GM18517 (cell line): ENCODE measurements around the gene URB1.
"Not testable (repeated sequence)": the region's sequence is repeated elsewhere in the genome, so short reads cannot be mapped to it uniquely, and the experiment has no call there.

Source experiments
- ATAC-seq: cut with Tn5 transposase; IDR thresholded peaks from one replicate; pipeline ENCODE4 v1.9.1; 2021; ENCODE audit warnings: mild to moderate bottlenecking, moderate library complexity; ENCODE audit not compliant: unreplicated experiment

The URB1 gene, protein sequence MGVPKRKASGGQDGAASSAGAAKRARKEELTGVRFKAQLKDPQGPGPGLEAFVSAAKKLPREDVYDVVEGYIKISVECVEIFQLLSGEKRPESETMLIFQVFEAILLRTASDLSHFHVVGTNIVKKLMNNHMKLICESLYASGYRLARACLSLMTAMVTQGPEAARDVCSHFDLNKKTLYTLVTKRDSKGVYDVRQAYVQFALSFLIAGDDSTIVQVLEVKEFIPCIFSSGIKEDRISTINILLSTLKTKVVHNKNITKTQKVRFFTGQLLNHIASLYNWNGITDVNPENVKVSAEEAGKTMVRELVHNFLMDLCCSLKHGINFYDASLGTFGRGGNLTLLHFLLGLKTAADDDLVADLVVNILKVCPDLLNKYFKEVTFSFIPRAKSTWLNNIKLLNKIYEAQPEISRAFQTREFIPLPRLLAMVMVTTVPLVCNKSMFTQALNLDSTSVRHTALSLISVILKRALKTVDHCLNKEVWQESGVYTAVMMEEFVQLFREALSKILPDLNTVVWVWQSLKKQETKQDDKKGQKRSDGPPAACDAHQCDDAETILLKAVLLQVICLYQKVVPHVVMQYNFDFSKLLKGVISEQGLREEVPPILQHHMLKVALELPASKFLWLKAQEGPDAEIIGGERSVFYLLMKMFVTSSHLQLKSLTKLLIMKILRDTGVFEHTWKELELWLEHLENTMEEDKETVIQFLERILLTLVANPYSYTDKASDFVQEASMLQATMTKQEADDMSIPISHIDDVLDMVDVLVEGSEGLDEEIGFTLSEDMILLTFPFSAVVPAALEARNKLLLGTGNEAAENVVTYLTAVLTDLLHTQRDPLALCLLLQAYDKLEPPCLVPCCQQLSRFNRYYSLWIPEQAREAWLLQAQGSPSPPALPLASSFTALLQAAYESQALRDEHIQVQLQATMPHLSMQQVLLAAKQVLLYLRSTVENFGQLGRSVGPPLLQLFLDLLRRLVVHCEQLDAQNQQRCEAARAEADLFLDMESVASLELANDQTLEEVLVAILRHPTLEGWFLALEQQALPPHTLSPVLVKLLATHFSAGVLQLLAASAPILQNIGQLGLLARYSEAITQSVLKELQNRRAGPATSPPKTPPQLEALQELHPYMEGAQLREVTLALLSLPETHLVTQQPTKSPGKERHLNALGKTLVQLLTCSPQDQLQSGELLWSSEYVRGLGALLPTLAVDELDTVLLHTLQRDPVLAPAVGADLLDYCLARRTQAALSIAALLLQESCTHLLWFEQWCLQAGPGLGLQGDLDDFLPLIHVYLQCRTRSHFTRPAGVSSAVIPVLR (N-terminal part only)

GRCh38 chr21:32392880-32393676 is at the start of gene URB1:
Gene URB1 (minus strand): TSS chr21:32393012. CDS start chr21:32392910, 102 bp downstream.
- peak; percentile 87 for ATAC-seq

DNA sequence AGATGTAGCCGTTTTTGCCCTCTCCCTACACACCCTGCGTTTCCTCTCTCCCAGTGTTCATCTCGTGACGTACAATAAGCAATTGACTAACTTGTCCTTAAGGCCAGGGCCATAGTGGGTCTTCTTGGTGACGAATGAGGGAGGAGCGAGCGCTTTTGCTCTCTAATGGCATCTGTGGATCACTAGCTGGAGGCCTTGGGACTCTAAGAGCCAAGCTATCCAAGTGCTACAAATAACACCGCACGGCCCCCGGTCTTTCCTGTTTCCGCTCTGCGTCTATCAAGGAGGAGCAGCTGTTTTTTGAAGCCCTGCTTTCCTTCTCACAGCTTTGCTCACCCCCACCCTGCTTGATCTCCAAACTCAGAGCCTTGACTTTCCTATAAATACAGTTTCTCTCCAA is 44.9 kb upstream of the URB1 start:
- no peak for ATAC-seq

GRCh38 chr21:32432982-32433660 is 40.3 kb upstream of the URB1 start:
- ATAC-seq = not testable (repeated sequence)

GRCh38 chr21:32427958-32428623 is 35.3 kb upstream of the URB1 start:
- ATAC-seq = no peak

GRCh38 chr21:32426592-32427051 is 33.8 kb upstream of the URB1 start:
- ATAC-seq = no peak

DNA sequence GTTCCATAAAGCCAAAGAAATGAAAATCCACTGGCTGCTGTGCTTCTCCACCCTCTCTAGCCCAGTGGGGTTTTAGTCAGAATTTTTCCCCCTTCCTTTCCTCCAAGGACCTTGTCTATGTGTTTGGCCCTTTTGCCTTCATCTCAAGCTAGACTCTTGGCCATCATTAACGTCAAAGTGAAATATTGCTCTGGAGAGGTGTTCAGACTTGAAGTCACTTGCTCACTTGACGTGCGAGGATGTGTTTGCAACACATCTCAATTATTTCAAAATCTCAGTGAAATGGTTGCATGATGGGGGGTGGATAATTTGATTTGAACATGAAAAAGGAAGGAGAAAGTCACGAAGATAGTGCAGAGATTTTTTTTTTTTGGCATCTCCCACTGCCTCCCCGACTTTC is 33.3 kb upstream of the URB1 start:
- ATAC-seq = no peak

DNA sequence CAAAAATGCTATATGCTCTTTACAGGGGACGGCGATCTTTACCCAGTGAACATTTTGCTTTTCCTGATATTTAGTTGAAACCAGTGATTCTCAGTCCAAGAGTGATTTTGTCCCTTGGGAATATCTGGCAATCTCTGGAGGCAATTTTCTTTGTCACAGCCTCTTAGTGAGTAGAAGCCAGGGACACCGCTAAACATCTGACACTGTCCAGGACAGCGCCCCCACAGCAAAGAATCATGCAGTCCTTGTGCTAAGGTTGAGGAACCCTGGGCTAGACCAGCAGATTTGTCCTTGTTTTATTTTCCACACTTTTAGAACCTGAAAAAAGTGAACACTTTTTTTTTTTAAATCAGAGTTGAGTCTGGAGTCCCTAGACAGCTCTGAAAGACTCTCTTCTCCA is 32.8 kb upstream of the URB1 start:
- ATAC-seq = no peak

DNA sequence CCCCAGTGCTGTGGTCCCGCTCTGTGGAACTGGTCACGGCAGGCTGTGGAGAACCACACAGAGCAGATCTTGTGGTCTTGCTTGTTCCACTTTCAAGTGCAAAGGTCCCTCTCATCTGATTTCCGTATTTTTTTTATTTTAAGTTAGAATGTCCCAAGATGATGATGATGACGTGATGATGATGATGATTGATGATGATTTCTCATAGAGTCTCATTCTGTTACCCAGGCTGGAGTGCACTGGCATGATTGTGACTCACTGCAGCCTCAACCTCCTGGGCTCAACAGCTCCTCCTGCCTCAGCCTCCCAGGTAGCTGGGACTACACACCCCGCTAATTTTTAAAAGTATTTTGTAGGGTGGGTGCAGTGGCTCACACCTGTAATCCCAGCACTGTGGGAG is 31.9 kb upstream of the URB1 start:
- ATAC-seq = no peak

DNA sequence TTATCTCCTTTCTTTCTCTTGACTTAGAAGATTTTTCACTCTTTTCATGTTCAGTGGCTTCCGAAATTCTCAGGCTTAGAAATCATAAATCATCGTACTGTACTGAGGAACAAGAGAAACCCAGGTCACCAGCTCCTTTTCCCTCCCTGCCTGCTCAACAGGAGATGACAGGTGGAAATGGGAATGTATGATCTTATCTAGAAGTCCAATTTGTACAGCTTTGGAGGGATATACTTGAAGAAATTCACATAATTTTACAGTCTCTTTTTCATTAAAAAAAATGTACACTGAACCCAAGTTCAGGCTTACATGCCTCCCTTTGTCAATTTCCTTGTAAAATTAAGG is 31.4 kb upstream of the URB1 start:
- ATAC-seq = no peak

- no peak for ATAC-seq
These were observed 30.7 kb upstream of the URB1 start for GRCh38 chr21:32423320-32424190.

DNA sequence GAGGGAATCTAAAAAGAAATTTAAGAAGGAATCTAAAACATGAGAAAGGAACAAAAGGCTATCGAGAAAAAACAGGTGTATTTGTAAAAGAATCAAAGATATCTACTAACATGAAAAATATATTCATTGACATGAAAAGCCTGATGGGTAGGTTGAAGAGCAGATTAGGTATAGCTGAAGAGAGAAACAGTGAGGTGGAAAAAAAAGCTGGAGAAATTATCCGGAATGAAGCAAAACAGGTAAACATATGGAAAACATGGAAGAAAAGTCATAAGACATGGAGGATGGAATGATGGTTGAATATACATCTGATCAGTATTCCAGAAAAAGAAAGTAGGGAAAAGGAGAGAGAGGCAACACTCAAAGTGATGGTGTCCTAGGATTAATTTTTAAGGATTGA is 29.3 kb upstream of the URB1 start:
- ATAC-seq = no peak

GRCh38 chr21:32418146-32418545 is 25.3 kb upstream of the URB1 start:
- no peak for ATAC-seq

DNA sequence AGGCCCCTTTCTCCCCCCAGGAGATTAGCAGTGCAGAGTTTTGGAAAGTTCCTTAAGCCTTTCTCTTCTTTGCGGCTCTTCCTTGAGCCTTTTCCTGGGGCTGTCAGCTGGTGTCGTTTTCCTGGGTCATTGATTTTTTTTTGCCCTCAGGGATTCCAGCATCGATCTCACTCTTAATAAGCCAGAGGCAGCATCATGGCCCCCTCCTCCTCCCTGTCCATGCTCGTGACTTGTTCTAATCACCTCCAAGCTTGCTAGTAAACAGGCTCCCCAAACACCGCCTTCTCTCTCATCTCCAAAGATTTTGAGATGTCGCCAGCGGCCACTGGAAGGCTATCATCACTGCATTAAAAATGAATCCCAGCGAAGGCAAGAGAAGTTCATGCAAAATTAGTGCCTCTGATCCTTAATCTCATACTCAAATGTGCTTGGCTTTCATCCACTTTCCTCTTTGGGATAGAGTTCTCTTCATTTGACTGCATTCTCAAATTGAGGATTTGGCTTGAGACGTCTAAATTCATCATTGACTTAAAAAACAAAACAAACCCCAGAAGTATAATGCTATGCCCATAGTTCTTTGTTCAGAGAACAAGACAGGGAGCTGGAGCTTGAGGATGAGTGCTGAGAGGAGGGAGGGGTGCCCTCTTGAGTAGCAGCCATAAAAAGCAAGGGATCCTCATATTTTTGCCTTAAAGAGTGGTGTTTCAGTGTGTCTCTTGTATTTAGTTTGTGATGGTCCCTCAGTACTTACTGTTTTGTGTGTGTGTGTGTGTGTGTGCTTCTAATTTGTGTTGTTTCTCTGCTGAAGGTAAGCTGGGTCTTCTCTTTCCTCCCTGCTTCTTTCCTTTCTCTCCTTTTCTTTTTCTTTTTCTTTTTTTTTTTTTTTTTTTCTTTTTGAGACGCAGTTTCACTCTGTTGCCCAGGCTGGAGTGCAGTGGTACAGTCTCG is 22.9 kb upstream of the URB1 start:
- ATAC-seq = no peak

- ATAC-seq = no peak
These were observed 22.0 kb upstream of the URB1 start for GRCh38 chr21:32414579-32415358.

- no peak for ATAC-seq
These were observed 21.1 kb upstream of the URB1 start for GRCh38 chr21:32413697-32414578.
